H1 (cell line): Measurements from ENCODE around the gene CSGALNACT2. TPM values are rescaled to one million over a fixed set of nuclear protein-coding genes. Genes with fewer than 3 reads are reported as not detected.

Experiments used
- ASH2L ChIP-seq: fragments of 200-600, 300-600 bp; sonication (generic); IDR thresholded peaks from one replicate; pipeline ENCODE4 v1.7.1; 2017; ENCODE audit warnings: low read length
- BCL11A ChIP-seq, 2 experiments: IDR thresholded peaks; one replicate each; pipeline ENCODE4 v1.6.1; 2011; ENCODE audit warnings: low read depth in 2 of 2, low read length in 2 of 2, mild to moderate bottlenecking in 2 of 2
- CBX8 ChIP-seq: fragments of 300-800, 300-1000 bp; sonication (generic); IDR thresholded peaks from 2 replicates; pipeline ENCODE4 v1.7.1; 2016; ENCODE audit warnings: low read depth, low read length, borderline replicate concordance
- CTBP2 ChIP-seq: IDR thresholded peaks from 2 replicates; pipeline ENCODE4 v1.7.0; 2011; ENCODE audit warnings: borderline replicate concordance, mild to moderate bottlenecking, moderate library complexity, mixed read lengths, low read length; ENCODE audit not compliant: insufficient read depth, insufficient read length
- GABPA ChIP-seq: IDR thresholded peaks from 2 replicates; pipeline ENCODE4 v1.6.1; 2011; ENCODE audit warnings: mild to moderate bottlenecking, low read length, moderate library complexity, borderline replicate concordance; ENCODE audit not compliant: insufficient read depth
- GTF2F1 ChIP-seq: IDR thresholded peaks from 2 replicates; pipeline ENCODE4 v1.6.1; 2012; ENCODE audit warnings: low read depth, low read length, improper control_type of control experiment, borderline replicate concordance
- POLR2AphosphoS5 ChIP-seq: IDR thresholded peaks from 2 replicates; pipeline ENCODE4 v1.6.1; 2011; ENCODE audit warnings: low read depth, low read length
- POU5F1 ChIP-seq: IDR thresholded peaks from 2 replicates; pipeline ENCODE4 v1.6.1; 2011; ENCODE audit warnings: low read depth, mild to moderate bottlenecking, low read length, moderate library complexity
- SIRT6 ChIP-seq: IDR thresholded peaks from one replicate; pipeline ENCODE4 v1.7.1; 2012; ENCODE audit warnings: low read length, inconsistent platforms
- SIX5 ChIP-seq: IDR thresholded peaks from 2 replicates; pipeline ENCODE4 v1.6.1; 2011; ENCODE audit warnings: mild to moderate bottlenecking, low read depth, low read length
- TCF12 ChIP-seq: IDR thresholded peaks from 2 replicates; pipeline ENCODE4 v1.6.1; 2011; ENCODE audit warnings: low read depth, mild to moderate bottlenecking, low read length
- polyA plus RNA-seq, 7 experiments: library from polyadenylated mRNA; depleted of rRNA in 3 of 7; stranded (reverse) in 5 of 7; unstranded in 2 of 7; fragments of >200 nt in 5 of 7; fragments of 200-250 nt in 2 of 7; gene quantifications; 1 replicate in 5 of 7; 2 replicates in 1 of 7; 4 replicates in 1 of 7; pipeline versions ENCODE4 v1.2.1 to v1.2.3, GENCODE V29; 2011 to 2013; ENCODE audit warnings: missing spikeins in 2 of 7, mixed read lengths in 2 of 7
- total RNA-seq: library from RNA; stranded (reverse); fragmentation: NEBNext Ultra II Directional; extraction: Animal tissue kit (Norgen Biotek cat#: 25700); gene quantifications from 2 replicates; pipeline ENCODE4 v1.2.1, GENCODE V29; 2021
- TF ChIP-seq, protein P1 (sequence below): fragments of 300-600 bp; sonication (generic); IDR thresholded peaks from 2 replicates; pipeline ENCODE4 v1.7.1; 2012; ENCODE audit warnings: low read length, moderate library complexity, mild to moderate bottlenecking, inconsistent platforms; ENCODE audit not compliant: insufficient replicate concordance

The CSGALNACT2 gene
- total and polyA plus RNA-seq, 2 of the 8 experiments (the other 6 are each of a cell fraction or from before 2014, with no cell fraction given): 2.6 to 5.3 TPM

DNA sequence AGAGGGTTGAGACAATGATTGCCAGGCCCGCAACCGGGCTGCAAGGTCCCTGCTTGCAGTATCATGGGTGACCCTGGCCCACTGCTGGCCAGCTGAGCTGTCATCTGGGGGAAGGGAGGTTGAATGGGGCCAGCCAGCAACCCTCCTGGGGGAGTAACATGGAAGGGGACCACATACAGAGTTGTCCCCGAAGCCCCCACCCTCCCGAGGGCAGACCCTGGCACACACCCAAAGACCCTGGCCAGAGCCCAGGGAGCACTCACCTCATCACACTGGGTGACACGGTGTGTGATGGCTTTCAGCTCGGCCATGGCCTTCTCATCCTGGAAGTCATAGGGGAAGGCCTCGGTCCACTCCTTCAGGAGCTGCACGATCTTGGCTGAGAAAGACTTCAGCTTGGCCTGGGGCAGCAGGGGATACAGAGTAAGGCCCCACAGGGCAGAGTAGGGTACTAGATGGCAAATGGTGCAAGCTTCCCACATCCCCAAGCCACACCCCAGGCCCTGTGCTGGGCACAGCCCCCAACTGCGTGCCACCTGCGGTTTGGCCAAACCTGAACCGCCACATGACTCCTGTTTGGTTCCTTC, 63.4 kb downstream of the CSGALNACT2 start (continued):
- TF ChIP-seq, protein P1, sequence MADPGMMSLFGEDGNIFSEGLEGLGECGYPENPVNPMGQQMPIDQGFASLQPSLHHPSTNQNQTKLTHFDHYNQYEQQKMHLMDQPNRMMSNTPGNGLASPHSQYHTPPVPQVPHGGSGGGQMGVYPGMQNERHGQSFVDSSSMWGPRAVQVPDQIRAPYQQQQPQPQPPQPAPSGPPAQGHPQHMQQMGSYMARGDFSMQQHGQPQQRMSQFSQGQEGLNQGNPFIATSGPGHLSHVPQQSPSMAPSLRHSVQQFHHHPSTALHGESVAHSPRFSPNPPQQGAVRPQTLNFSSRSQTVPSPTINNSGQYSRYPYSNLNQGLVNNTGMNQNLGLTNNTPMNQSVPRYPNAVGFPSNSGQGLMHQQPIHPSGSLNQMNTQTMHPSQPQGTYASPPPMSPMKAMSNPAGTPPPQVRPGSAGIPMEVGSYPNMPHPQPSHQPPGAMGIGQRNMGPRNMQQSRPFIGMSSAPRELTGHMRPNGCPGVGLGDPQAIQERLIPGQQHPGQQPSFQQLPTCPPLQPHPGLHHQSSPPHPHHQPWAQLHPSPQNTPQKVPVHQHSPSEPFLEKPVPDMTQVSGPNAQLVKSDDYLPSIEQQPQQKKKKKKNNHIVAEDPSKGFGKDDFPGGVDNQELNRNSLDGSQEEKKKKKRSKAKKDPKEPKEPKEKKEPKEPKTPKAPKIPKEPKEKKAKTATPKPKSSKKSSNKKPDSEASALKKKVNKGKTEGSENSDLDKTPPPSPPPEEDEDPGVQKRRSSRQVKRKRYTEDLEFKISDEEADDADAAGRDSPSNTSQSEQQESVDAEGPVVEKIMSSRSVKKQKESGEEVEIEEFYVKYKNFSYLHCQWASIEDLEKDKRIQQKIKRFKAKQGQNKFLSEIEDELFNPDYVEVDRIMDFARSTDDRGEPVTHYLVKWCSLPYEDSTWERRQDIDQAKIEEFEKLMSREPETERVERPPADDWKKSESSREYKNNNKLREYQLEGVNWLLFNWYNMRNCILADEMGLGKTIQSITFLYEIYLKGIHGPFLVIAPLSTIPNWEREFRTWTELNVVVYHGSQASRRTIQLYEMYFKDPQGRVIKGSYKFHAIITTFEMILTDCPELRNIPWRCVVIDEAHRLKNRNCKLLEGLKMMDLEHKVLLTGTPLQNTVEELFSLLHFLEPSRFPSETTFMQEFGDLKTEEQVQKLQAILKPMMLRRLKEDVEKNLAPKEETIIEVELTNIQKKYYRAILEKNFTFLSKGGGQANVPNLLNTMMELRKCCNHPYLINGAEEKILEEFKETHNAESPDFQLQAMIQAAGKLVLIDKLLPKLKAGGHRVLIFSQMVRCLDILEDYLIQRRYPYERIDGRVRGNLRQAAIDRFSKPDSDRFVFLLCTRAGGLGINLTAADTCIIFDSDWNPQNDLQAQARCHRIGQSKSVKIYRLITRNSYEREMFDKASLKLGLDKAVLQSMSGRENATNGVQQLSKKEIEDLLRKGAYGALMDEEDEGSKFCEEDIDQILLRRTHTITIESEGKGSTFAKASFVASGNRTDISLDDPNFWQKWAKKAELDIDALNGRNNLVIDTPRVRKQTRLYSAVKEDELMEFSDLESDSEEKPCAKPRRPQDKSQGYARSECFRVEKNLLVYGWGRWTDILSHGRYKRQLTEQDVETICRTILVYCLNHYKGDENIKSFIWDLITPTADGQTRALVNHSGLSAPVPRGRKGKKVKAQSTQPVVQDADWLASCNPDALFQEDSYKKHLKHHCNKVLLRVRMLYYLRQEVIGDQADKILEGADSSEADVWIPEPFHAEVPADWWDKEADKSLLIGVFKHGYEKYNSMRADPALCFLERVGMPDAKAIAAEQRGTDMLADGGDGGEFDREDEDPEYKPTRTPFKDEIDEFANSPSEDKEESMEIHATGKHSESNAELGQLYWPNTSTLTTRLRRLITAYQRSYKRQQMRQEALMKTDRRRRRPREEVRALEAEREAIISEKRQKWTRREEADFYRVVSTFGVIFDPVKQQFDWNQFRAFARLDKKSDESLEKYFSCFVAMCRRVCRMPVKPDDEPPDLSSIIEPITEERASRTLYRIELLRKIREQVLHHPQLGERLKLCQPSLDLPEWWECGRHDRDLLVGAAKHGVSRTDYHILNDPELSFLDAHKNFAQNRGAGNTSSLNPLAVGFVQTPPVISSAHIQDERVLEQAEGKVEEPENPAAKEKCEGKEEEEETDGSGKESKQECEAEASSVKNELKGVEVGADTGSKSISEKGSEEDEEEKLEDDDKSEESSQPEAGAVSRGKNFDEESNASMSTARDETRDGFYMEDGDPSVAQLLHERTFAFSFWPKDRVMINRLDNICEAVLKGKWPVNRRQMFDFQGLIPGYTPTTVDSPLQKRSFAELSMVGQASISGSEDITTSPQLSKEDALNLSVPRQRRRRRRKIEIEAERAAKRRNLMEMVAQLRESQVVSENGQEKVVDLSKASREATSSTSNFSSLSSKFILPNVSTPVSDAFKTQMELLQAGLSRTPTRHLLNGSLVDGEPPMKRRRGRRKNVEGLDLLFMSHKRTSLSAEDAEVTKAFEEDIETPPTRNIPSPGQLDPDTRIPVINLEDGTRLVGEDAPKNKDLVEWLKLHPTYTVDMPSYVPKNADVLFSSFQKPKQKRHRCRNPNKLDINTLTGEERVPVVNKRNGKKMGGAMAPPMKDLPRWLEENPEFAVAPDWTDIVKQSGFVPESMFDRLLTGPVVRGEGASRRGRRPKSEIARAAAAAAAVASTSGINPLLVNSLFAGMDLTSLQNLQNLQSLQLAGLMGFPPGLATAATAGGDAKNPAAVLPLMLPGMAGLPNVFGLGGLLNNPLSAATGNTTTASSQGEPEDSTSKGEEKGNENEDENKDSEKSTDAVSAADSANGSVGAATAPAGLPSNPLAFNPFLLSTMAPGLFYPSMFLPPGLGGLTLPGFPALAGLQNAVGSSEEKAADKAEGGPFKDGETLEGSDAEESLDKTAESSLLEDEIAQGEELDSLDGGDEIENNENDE: no peak
- TF ChIP-seq SIRT6 (no peak), GABPA (no peak), SIX5 (no peak), BCL11A (IDR thresholded peaks at IDR 0.05; ENCODE audit: low read depth in 2 of 2, low read length in 2 of 2) (no peak), ASH2L (no peak), CBX8 (no peak), GTF2F1 (no peak), POLR2AphosphoS5 (no peak), CTBP2 (no peak), TCF12 (no peak), POU5F1 (no peak)
